Tibial artery (tissue), 4 donors: ENCODE results near the gene ISG20L2.

ENCODE experiments used
- DNase-seq, 2 donors: peaks; one replicate each; pipeline ENCODE4 v3.0.0-alpha.2; 2019
- H3K27ac ChIP-seq, 2 donors: fragments of 200-600 bp; sonication (generic) in 1 of 2; 1 replicate in 1 of 2; 2 replicates in 1 of 2; pipeline ENCODE4 v1.5.1; 2018 to 2019; ENCODE audit warnings: mild to moderate bottlenecking in 1 of 2
- H3K27me3 ChIP-seq, 2 donors: fragments of 200-600 bp; sonication (generic) in 1 of 2; one replicate each; pipeline versions ENCODE4 v1.5.1 to v1.6.0; 2016 to 2019
- H3K36me3 ChIP-seq, 3 donors: fragments of 200-600 bp; sonication (generic) in 2 of 3; one replicate each; pipeline ENCODE4 v1.5.1; 2016 to 2019; ENCODE audit warnings: mild to moderate bottlenecking in 2 of 3
- H3K4me1 ChIP-seq, 4 donors: fragments of 200-600 bp; sonication (generic) in 2 of 4; 1 replicate in 3 of 4; 2 replicates in 1 of 4; pipeline ENCODE4 v1.5.1; 2016 to 2019
- H3K4me3 ChIP-seq, 2 donors: fragments of 200-600 bp; sonication (generic) in 1 of 2; 1 replicate in 1 of 2; 2 replicates in 1 of 2; pipeline ENCODE4 v1.5.1; 2018 to 2019; ENCODE audit warnings: mild to moderate bottlenecking in 2 of 2
- H3K9me3 ChIP-seq, 3 donors: fragments of 200-600 bp; sonication (generic) in 1 of 3; one replicate each; pipeline ENCODE4 v1.5.1; 2016 to 2019
- CTCF ChIP-seq, 2 experiments: fragments of 200-600 bp in 1 of 2; fragments of 450-650 bp in 1 of 2; IDR thresholded peaks; one replicate each; pipeline ENCODE4 v1.5.1; 2017 to 2019; ENCODE audit warnings: antibody characterized with exemption in 2 of 2, mild to moderate bottlenecking in 1 of 2, moderate library complexity in 1 of 2
- intact Hi-C: fragments of 100-400 bp; cut with DNase I; formaldehyde crosslinking; loops from one replicate; pipeline ENCODE4 v1.15.0; 2023; ENCODE audit warnings: low total_unique reads

Gene ISG20L2

DNA sequence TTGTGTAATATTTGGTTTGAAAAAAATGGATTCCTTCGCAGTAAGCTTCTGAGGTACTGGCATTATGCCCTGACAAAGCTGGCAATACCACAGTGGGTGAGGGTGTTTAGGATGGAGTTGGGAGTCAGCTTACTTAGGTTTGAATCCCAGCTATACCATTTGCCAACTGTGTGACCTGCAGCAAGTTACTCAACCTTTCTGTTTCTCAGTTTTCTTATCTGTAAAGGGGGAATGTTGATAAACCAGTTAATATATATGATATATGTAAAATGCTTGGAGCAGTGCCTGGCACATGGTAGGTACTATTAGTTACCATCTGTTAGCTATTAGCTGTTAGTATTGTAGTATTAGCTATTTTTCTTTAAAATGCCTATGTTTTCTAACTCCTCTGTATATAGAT lies 27.8 kb upstream of the ISG20L2 start:
- Histone ChIP-seq H3K9me3 (no peaks in the 10 kb centered on the region), H3K4me3 (no peak overlapping the region), H3K4me1 (peaks cover 0 to 12% (median 10%) of the 10 kb centered on the region in 4 donors), H3K27me3 (no peaks in the 10 kb centered on the region), H3K36me3 (no peaks in the 10 kb centered on the region), H3K27ac (no peak overlapping the region)
- no peak for DNase-seq
- intact Hi-C loops = no loop called here
- no peak for TF ChIP-seq CTCF (IDR thresholded peaks at IDR 0.05)

- Histone ChIP-seq H3K27me3 (no peaks in the 10 kb centered on the region), H3K4me3 (no peak overlapping the region), H3K9me3 (no peaks in the 10 kb centered on the region), H3K36me3 (no peaks in the 10 kb centered on the region), H3K27ac (no peak overlapping the region), H3K4me1 (peaks cover 0 to 12% (median 10%) of the 10 kb centered on the region in 4 donors)
- TF ChIP-seq CTCF (IDR thresholded peaks at IDR 0.05) = no peak
- peak in 1 of 2 donors; percentile 5 for DNase-seq
- intact Hi-C loops = no loop called here
These were observed 27.0 kb upstream of the ISG20L2 start for GRCh38 chr1:156755527-156755950.

GRCh38 chr1:156754219-156754618 lies 25.7 kb upstream of the ISG20L2 start:
- H3K27ac ChIP-seq = no peak overlapping the region
- H3K36me3 ChIP-seq = no peaks in the 10 kb centered on the region
- no peaks in the 10 kb centered on the region for H3K9me3 ChIP-seq
- no peaks in the 10 kb centered on the region for H3K27me3 ChIP-seq
- H3K4me1 ChIP-seq = peaks cover 0 to 23% (median 20%) of the 10 kb centered on the region in 4 donors
- intact Hi-C loops = no loop called here
- H3K4me3 ChIP-seq = no peak overlapping the region
- DNase-seq = peak in 1 of 2 donors; percentile 25
- TF ChIP-seq CTCF (IDR thresholded peaks at IDR 0.05) = no peak

DNA sequence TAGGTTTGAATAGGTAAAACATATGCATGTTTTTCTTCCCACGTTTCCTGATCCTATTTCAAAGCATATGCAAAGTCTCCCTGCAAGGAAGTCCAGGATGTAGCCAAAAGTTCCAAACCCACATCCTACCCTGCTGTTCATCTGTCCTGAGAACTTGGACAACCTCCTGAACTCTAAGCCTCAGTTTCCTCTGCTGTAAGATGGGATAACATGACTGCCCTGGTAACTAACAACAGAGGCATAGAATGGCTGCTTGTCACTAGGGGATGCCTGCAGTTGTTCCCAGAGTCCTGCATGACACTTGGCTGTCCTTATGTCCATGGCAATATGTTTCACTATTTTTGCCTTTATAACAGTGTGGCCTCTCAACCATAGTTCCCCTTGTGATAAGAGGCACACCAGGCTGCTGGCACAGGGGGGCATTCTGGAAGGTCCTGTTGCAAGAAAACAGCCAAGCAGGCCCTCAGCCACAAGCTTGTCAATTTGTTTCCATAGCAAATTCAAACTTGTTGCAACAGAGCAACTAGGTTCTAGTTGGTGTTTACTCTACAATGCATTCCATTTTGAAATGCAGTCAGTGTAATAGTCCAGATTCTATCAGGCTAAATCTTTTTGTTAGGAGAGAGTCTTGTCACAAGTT lies 24.4 kb upstream of the ISG20L2 start:
- Histone ChIP-seq H3K4me1 (peaks cover 0 to 36% (median 33%) of the 10 kb centered on the region in 4 donors), H3K9me3 (no peaks in the 10 kb centered on the region), H3K27ac (peak overlapping the region; percentile 98 to 99), H3K27me3 (no peaks in the 10 kb centered on the region), H3K36me3 (no peaks in the 10 kb centered on the region), H3K4me3 (peak overlapping the region in 1 of 2 donors; percentile 82)
- peak in 1 of 2 donors; percentile 40 for DNase-seq
- TF ChIP-seq CTCF (IDR thresholded peaks at IDR 0.05) = no peak
- intact Hi-C loops = no loop called here

DNA sequence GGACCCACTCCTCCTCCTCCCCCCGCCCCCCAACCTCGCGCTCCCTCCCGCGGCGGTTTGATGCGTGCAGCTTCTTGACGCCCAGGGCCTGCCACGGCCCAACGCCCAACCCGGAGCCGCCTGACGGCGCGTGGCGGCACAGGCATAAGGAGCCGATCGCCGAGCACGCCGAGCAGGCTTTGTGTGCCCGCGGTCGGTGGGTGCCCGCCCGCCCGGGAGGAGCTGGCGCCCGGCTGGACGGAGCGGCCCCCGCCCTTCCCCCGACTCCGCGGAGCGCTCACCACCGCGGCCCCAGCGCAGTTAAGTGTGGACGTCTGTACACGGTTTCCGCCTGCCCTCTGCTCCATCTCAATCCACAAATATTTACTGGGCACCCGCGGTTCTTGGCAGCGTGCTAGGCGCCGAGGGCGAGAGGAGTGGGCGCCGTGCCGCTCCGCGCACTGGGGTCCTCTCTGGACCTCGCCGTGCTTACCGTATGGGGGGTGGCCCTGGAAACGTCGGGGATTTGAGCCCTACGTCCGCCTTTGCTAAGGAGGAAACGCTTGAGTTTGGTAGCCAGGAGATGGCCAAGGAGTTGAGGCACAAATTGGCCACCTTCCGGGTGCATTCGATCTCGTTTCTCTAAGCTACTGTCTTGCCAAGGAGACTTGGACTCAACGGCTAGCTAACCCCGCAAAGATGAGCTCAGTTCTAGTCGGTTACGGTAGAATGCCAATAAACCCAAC lies 23.4 kb upstream of the ISG20L2 start:
- Histone ChIP-seq H3K27me3 (no peaks in the 10 kb centered on the region), H3K9me3 (no peaks in the 10 kb centered on the region), H3K27ac (peak overlapping the region; percentile 98 to 99), H3K4me1 (peaks cover 0 to 44% (median 40%) of the 10 kb centered on the region in 4 donors), H3K36me3 (no peaks in the 10 kb centered on the region), H3K4me3 (peak overlapping the region; percentile 82 to 91)
- TF ChIP-seq CTCF (IDR thresholded peaks at IDR 0.05) = no peak
- DNase-seq = peak; percentile 97 to 99
- intact Hi-C loops = no loop called here
